Body of pancreas (tissue), 4 donors: ENCODE measurements around the gene ZNF883. TPM values are rescaled to one million over a fixed set of nuclear protein-coding genes. Genes with fewer than 3 reads are reported as not detected.

Source experiments
- ATAC-seq: fragments of 150-250 bp; one replicate; pipeline ENCODE4 v1.9.1; 2016
- DNase-seq, 4 donors: peaks; one replicate each; pipeline ENCODE4 v3.0.0-alpha.2; 2019
- H3K27ac ChIP-seq, 4 donors: fragments of 200-600 bp; sonication (generic); 1 replicate in 3 of 4; 2 replicates in 1 of 4; pipeline versions ENCODE4 v1.5.1 to v1.6.1; 2016 to 2019; ENCODE audit warnings: mild to moderate bottlenecking in 1 of 4, mixed read lengths in 1 of 4, moderate library complexity in 1 of 4
- H3K27me3 ChIP-seq, 2 donors: fragments of 200-600 bp; sonication (generic); one replicate each; pipeline ENCODE4 v1.6.0; 2016; ENCODE audit warnings: mild to moderate bottlenecking in 1 of 2
- H3K36me3 ChIP-seq, 2 donors: fragments of 200-600 bp; sonication (generic); replicated peaks in 1 of 2; 2 replicates each; pipeline ENCODE4 v1.5.1; 2016; ENCODE audit warnings: low read depth in 2 of 2; ENCODE audit not compliant: insufficient read depth in 1 of 2
- H3K4me1 ChIP-seq: fragments of 200-600 bp; sonication (generic); one replicate; pipeline ENCODE4 v1.6.0; 2016
- H3K4me3 ChIP-seq, 2 donors: fragments of 200-600 bp; sonication (generic); 1 replicate in 1 of 2; 2 replicates in 1 of 2; pipeline ENCODE4 v1.5.1; 2016 to 2019
- H3K9me3 ChIP-seq, 3 donors: fragments of 200-600 bp; sonication (generic); 1 replicate in 2 of 3; 2 replicates in 1 of 3; pipeline ENCODE4 v1.5.1; 2016
- CTCF ChIP-seq, 7 experiments: fragments of 450-650 bp in 4 of 7; fragments of 200-600 bp in 3 of 7; sonication (generic) in 3 of 7; IDR thresholded peaks; one replicate each; pipeline ENCODE4 v1.5.1; 2016 to 2019; ENCODE audit warnings: antibody characterized with exemption in 7 of 7
- POLR2A ChIP-seq, 3 donors: fragments of 450-650 bp; IDR thresholded peaks; one replicate each; pipeline ENCODE4 v1.6.1; 2016; ENCODE audit warnings: antibody characterized with exemption in 3 of 3, mild to moderate bottlenecking in 2 of 3
- WGBS, 2 donors: methylation state at CpG; one replicate each; pipeline ENCODE4 v1.1.5; 2017; 5-methylcytosine and 5-hydroxymethylcytosine counted together
- intact Hi-C: fragments of 100-400 bp; cut with DNase I; formaldehyde crosslinking; loops from one replicate; pipeline ENCODE4 v1.15.1; 2023
- total RNA-seq, 2 donors: library from RNA; depleted of rRNA; stranded (reverse); fragments of >200 nt; gene quantifications; one replicate each; pipeline ENCODE4 v1.1.0, GENCODE V29; 2016

ZNF883 gene
- total RNA-seq, 2 donors from 2014 or later, result 2.6 TPM; not detected in 1

DNA sequence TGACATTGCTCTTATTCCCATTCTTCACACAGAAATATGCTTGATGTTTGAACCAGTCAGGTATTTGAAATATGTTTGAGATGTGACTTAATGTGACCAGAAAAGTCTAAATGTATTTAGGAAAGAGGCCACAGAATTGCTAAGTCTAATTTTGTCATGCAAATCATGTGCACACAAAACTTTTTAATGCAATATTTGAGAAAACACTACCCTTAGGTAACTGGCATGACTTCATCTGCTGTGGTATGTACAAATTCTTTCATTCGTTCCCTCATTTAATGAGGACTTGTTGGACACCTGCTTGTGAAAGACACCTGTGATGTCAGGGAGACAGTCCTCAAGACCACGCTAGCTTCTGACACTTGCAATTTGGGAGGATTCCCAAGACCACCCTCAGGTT, 100.3 kb downstream of the ZNF883 start:
- intact Hi-C loops, result no loop called here
- no peak overlapping the region for H3K27ac ChIP-seq
- no peak for DNase-seq
- no peaks in the 10 kb centered on the region for H3K9me3 ChIP-seq
- H3K27me3 ChIP-seq, result no peaks in the 10 kb centered on the region
- no peaks in the 10 kb centered on the region for H3K36me3 ChIP-seq
- ATAC-seq, result no peak
- no peak overlapping the region for H3K4me3 ChIP-seq
- whole genome bisulfite sequencing, 2 donors, result 81% methylated on average over 2 of the region's 2 CpGs
- TF ChIP-seq POLR2A (IDR thresholded peaks at IDR 0.05) (no peak), CTCF (IDR thresholded peaks at IDR 0.05) (no peak)
- no peaks in the 10 kb centered on the region for H3K4me1 ChIP-seq

Other genes with a start within 250 kb of the ZNF883 start
- gene SLC46A2, start 121.3 kb downstream of the ZNF883 start, total RNA-seq, result under 1 TPM in 1 of 2 donors, not detected in 1; 0.78 TPM
- 1 to 10 TPM in 1 of 2 donors, under 1 TPM in 1; 0.33 to 4.4 TPM for gene ZFP37, start 44.5 kb upstream of the ZNF883 start, total RNA-seq
- 10 to 100 TPM; 16.3 to 23.7 TPM for gene SLC31A2, start 138.8 kb upstream of the ZNF883 start, total RNA-seq
- 10 to 100 TPM; 15.8 to 21.3 TPM for gene FKBP15, start 209.1 kb upstream of the ZNF883 start, total RNA-seq
- 1 to 10 TPM; 6.7 to 7.9 TPM for gene SLC31A1, start 209.4 kb upstream of the ZNF883 start, total RNA-seq